IPS DF 4.7 (cell line): ENCODE measurements around the gene NKAIN2.

Experiments used
- DNase-seq: peaks from one replicate; pipeline ENCODE4 v3.0.0-alpha.2; 2013; ENCODE audit warnings: low spot score; ENCODE audit errors: extremely low read depth

NKAIN2 gene

DNA sequence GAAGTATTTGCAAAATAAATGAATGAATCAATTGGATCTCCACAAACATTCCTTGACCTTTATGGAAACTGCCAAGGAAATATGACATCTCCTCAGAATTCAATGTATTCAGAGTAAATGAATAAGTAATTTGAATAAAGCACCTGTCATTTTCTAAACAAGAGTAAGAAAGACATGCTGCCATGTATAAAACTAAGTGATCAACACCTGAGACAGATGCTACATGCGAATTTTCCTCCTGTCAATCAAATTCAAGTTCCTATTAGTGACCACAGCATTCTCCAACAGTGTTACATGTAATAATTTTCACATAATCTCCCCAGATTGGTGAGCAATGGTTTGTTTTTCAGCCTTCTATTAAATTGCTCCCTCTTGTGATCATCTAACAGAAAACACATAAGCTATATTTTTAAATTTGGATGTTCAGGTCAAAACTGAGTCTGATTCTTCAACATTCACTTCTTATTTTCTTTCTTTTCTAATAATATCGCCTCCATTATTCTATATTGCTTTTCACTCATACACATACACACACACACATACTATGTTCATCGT is 995.4 kb downstream of the NKAIN2 start:
- DNase-seq, result no peak

DNA sequence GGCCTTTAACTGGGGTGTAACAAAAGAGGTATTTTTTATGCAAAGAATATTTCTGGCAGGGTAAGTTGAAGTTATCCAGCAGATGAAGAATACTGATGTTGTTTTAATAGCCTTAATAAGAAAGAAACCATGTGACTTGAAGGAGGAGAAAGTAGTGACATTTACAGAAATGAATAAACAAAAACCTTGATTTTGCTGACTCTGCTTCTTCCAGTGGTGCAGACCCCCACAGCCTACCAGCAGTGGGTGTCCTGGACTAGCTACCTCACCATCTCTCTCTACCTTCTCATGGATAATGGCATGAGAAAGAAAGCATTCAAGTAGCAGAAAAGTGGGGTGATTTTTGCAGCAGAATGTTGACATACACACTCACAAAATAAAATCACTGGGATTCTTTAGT is 996.0 kb downstream of the NKAIN2 start:
- DNase-seq, result no peak

GRCh38 chr6:124800222-124800621 is 996.6 kb downstream of the NKAIN2 start:
- no peak for DNase-seq

- DNase-seq, result no peak
Measured at GRCh38 chr6:124812067-124812466, 1008.4 kb downstream of the NKAIN2 start.

DNA sequence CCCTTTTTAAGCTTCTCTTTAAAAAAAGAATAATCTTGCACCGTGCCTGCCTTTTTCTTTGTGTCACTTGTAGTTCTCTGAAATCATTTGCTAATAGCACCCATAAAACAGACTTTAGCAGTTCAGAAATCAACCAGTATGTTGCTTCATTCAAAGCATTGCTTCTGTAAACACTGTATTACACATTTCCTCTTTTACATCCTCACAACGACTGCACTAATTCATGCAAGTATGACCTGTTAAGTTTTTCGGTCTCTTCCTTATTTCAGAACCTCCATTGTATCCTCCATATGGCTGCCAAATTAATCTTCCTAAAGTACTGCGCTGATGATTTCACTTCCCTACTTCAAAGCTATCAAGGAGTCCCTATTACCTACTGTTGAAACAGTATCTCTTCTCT is 1015.7 kb downstream of the NKAIN2 start:
- no peak for DNase-seq

DNA sequence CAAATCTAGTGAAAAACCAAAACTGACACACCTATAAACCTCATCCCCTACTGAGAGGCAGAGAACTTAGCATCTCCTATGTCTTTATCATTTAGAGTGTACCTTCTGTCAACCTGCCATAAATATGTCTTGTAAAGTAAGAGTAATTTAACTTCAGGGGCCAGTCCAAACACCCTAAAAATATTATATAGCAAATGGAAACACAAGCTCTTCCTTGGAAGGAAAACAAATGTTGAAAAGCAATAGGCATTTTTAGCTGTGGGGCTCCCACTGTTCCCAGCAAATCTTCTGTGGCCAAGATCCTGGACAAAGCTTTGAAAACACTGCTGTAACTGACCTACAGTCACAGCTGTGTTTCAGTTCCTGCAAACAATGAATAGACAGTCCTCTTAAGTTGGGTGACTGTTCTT is 1018.5 kb downstream of the NKAIN2 start:
- no peak for DNase-seq

DNA sequence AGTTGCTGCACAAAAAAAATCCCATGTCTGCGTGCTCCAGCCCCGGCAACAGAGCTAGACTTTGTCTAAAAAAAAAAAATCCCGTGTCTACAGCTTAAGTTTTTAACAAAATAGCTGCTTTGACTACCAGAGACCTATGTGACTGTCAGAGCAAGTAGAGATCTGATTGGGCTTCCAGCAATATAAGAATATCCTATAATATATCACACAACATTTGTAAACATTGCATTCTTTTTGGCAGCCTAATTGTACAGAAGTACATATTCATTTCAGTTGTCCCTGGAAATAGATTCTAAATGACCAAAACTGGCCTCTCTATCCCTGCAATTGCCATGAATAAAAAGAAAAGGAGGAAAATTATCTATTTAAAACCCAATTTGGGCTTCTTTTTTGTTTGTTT is 1019.1 kb downstream of the NKAIN2 start:
- no peak for DNase-seq

- DNase-seq, result no peak
Measured at GRCh38 chr6:124823240-124824111, 1019.8 kb downstream of the NKAIN2 start.

DNA sequence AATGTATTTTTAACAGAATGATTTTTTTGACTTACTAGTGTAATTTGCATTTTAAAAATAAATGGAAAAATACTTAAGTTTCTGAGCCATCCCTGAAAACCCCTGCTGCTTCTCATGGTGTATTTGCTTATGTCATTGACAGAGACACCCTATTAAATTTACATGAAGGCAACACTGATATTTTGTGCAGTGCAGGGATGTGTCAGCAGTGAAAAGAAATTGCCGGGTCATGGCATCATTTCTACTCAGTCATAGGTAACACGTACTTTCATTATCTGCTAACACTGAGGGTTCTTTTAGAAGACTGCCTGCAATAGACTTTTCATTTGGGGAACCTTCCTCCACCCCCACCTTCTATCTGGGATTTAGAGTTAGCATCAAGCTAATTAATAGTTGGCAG is 1021.9 kb downstream of the NKAIN2 start:
- no peak for DNase-seq

DNA sequence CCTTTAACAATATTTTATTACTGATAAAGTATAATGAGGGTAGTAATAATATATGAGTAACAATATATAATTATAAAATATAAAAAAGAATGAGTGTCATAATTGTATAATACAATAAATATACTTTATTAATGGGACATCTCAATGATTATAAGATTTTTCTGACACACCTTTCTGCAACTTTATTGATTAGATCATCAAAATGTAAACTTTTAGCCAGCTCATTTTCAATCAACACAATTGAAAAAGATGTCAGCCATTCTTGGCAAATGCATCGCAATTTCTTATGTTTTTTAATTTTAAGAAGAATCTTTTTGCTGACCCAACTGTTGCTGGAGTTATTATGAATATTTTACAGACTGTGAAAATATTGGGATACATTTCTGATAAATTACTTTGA is 1026.2 kb downstream of the NKAIN2 start:
- no peak for DNase-seq

DNA sequence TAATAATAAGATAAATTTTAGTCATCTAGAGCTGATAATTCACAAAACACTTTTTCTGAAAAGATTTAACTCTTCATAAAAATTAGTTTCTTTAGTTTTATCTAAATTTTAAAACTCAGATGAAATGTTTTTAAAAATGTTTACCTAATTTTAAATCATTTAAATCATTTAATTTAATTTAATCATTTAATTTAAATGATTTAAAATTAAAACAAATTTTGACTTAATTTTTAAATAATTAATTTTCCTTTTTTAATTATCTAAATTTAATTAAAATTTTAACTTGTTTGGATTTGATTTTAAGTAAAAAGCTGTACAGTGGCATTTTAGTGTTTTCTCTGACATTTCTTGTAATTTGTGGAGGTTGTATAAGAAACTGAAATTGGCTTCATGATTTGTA is 1026.8 kb downstream of the NKAIN2 start:
- DNase-seq, result no peak

DNA sequence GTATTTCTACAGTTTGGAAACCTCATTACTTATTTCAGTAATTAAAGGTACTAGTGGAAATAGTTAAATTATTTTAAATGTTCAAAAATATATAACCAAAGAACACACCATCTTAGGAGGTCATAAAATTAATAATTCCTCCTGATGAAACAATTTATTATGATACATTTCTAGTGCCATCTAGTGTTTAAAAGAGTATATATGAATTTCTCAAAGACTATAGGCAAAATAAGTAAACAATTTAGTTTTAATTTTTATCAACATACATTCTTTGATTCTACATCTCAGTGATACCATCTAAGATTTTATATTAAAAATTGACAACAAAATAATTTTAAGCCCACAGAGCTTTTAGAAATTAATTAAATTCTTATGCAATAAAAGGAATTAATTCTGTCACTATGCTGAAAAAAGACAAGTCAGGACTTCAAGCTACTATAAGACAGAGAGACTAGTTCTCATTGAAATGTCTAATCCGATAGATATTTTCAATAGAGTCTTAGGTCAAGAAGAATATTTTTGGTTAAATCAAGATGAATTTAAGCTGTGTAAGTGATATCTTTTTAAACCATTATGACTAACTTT is 1050.8 kb downstream of the NKAIN2 start:
- DNase-seq, result no peak

GRCh38 chr6:124857746-124858145 is 1054.1 kb downstream of the NKAIN2 start:
- no peak for DNase-seq

- no peak for DNase-seq
Measured at GRCh38 chr6:124858564-124858963, 1054.9 kb downstream of the NKAIN2 start.

GRCh38 chr6:124859366-124859765 is 1055.7 kb downstream of the NKAIN2 start:
- DNase-seq, result no peak

DNA sequence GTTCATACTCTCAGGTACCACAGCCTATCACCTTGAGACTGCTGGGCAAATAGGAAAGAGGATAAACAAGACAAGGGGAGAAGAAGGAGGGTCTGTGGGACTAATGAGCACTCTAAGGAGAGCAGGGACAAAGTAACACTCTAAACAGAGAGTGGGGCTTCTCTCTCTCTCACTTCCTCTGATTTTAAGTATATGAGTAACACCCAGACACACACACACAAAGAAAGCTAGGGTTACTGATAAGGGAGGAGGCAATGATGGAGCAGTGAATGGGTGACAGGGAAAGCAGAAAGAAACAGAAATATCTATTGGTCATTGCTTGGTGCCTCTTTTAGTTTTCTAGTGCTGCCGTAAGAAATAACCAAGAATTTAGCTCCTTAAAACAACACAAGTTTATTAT is 1062.4 kb downstream of the NKAIN2 start:
- DNase-seq, result no peak

- no peak for DNase-seq
Measured at GRCh38 chr6:124867121-124867520, 1063.5 kb downstream of the NKAIN2 start.

GRCh38 chr6:124868481-124868880 is 1064.8 kb downstream of the NKAIN2 start:
- DNase-seq, result no peak

DNA sequence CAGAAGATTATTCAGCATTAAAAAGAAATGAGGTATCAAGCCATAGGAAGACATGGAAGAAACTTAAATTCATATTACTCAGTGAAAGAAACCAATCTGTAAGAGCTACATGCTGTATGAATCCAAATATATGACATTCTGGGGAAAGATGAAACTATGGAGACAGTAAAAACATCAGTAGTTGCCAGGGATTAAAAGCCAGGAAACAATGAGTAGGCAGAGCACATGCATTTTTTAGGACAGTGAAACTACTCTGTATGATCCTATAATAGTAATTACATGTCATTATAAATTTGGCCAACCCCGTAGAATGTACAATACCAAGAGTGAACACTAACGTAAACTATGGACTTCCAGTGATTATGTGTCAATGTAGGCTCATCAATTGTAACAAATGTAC is 1065.8 kb downstream of the NKAIN2 start:
- no peak for DNase-seq

DNA sequence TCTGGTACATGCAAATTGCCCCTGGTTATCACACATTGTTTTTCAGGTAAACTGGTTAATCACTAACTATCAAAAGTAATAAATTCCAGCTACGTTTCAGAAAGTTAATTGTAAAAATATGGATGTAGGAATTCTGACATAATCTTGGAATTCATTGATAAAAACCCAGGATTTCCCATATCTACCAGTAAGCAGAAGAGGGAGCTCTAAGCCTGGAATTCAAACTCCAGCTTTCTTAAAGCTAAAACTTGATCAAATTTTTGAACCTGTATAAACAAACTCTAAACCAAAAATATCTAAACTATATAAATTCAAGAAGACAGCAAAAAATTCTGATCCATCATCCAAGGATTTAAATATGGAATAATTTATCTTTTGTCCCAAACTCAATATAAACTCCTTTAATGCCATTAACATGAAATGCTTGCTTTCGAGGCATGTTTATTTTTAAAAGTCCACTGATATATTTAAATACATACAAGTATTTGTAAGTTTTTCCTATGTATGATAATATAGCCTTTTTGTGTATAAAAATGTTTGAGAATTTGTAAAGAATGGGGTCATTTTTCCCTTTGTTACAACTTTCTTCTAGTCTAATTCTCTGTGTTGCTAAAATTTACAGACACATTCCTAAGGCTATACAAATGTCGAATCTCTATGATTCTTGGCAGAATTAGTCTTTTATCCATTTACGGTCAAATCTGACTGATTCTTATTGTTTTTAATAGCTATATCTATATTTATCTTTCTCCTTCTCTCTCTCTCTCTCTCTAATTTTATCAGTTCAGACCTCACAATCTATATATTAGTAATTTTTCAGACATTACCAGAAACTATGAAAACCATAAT is 1067.2 kb downstream of the NKAIN2 start:
- no peak for DNase-seq

DNA sequence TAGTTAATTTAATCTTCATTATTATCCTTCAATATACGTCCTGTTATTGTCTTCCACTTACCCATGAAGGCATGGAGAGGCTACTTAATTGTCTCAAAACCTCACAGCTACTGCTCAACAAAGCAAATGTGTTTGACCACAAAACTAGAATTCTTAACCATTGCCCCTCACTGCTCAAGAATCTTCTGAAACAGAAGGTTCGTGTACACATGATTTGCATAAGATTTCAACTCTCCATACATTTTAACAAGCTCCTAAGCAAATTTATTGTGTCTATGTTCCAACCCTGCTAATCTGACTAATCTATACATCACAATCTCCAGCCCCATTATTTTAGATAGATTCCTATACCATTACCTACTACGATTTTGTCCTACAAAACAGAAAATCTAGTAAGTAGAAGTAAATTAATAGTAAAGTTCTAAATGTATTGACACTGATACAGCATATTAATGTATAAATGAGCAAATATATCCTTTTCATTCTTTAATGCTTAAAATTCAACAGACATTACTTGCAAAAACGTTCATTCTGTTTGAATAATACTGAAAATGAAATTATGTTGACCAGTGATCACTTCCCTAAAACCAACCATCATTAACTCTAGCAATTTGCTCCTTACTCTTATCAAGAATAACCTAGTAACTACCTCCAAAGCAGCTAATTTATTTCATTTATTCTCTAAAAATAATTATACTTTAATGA is 1068.8 kb downstream of the NKAIN2 start:
- no peak for DNase-seq
